HL-60/S4 treated with retinoic acid at 250 ng/mL for 4 days and 3 days (cell line): ENCODE results near the gene NAPG.
"Not testable (repeated sequence)": the region's sequence is repeated elsewhere in the genome, so short reads cannot be mapped to it uniquely, and the experiment has no call there.

Source experiments
- in situ Hi-C: fragments of 300-500 bp; cut with MboI; formaldehyde crosslinking; loops from 2 replicates; pipeline ENCODE4 v1.7.0; 2022; ENCODE audit warnings: low sequenced_read_pairs

The NAPG gene

GRCh38 chr18:10574412-10574811 is 48.6 kb downstream of the NAPG start:
- in situ Hi-C loops, result not testable (repeated sequence)

GRCh38 chr18:10577842-10578572 is 52.2 kb downstream of the NAPG start:
- in situ Hi-C loops, result not testable (repeated sequence)

- in situ Hi-C loops, result not testable (repeated sequence)
These were observed 52.7 kb downstream of the NAPG start for GRCh38 chr18:10578573-10578899.

- in situ Hi-C loops, result no loop called here
These were observed 53.4 kb downstream of the NAPG start for GRCh38 chr18:10579079-10579867.

- in situ Hi-C loops, result no loop called here
These were observed 54.4 kb downstream of the NAPG start for GRCh38 chr18:10580215-10580614.

GRCh38 chr18:10585260-10585659 is 59.4 kb downstream of the NAPG start:
- in situ Hi-C loops, result no loop called here

- in situ Hi-C loops, result no loop called here
These were observed 63.1 kb downstream of the NAPG start for GRCh38 chr18:10588975-10589374.

GRCh38 chr18:10590412-10590811 is 64.6 kb downstream of the NAPG start:
- in situ Hi-C loops, result no loop called here

GRCh38 chr18:10591896-10592295 is 66.1 kb downstream of the NAPG start:
- in situ Hi-C loops, result no loop called here

GRCh38 chr18:10593366-10594022 is 67.7 kb downstream of the NAPG start:
- in situ Hi-C loops, result not testable (repeated sequence)

- in situ Hi-C loops, result not testable (repeated sequence)
These were observed 70.1 kb downstream of the NAPG start for GRCh38 chr18:10595917-10596316.

- in situ Hi-C loops, result not testable (repeated sequence)
These were observed 71.9 kb downstream of the NAPG start for GRCh38 chr18:10597695-10598094.

- in situ Hi-C loops, result not testable (repeated sequence)
These were observed 74.9 kb downstream of the NAPG start for GRCh38 chr18:10600701-10601100.
